ENCODE measurements around the gene JMJD4. TPM values are rescaled to one million over a fixed set of nuclear protein-coding genes. Genes with fewer than 3 reads are reported as not detected.

JMJD4 gene
- total and polyA plus RNA-seq, 7 experiments from 2014 or later, result 12.1 to 36.8 (median 32.3) TPM

- peak overlapping the region; percentile 52 for H3K4me3 ChIP-seq (ENCODE audit: low read length)
- peak overlapping the region; percentile 69 for H3K27ac ChIP-seq (ENCODE audit: low read depth, low read length)
- peaks cover 7 to 10% of the 10 kb centered on the region in 2 donors for H3K4me1 ChIP-seq (ENCODE audit: control insufficient read depth in 2 of 2, insufficient read depth in 2 of 2, low read length in 2 of 2)
- DNase-seq (no peak), ATAC-seq (no peak)
- Mint-ChIP-seq H3K36me3 (peaks cover 0 to 1% (median 0%) of the 10 kb centered on the region in 5 donors), H3K27ac (peak overlapping the region; percentile 48 to 90 (median 74)), H3K9me3 (peaks cover 0 to 3% (median under 1%) of the 10 kb centered on the region in 11 donors), H3K4me3 (peak overlapping the region; percentile 78 to 89 (median 87)), H3K4me1 (peaks cover 12 to 39% (median 25%) of the 10 kb centered on the region in 7 donors), H3K27me3 (peaks cover 0 to 5% (median 2%) of the 10 kb centered on the region in 5 donors)
- no peaks in the 10 kb centered on the region for H3K9me3 ChIP-seq (ENCODE audit: control insufficient read depth in 2 of 3, low read length in 3 of 3)
- peaks cover 0 to 20% (median 0%) of the 10 kb centered on the region in 3 experiments for H3K36me3 ChIP-seq (ENCODE audit: control insufficient read depth in 2 of 3, insufficient read depth in 3 of 3, low read length in 3 of 3)
- ChIA-PET CTCF (no interaction called here), POLR2A (no interaction called here)
- intact Hi-C loops (cut with micrococcal nuclease), result loop anchor here (5.0 kb wide), 2 partner anchors 167 to 678 kb away; partner anchors contain the start of genes TRIM11 (in 1 of the 2) and ZNF678 (in 1 of the 2)
- H3K27me3 ChIP-seq (ENCODE audit: control insufficient read depth in 2 of 2, insufficient read depth in 2 of 2, low read length in 2 of 2), result no peaks in the 10 kb centered on the region
Observed at GRCh38 chr1:227729144-227729880, 5.8 kb downstream of the JMJD4 start.

GRCh38 chr1:227728892-227729143 lies 6.3 kb downstream of the JMJD4 start:
- H3K36me3 Mint-ChIP-seq, result peaks cover 0 to under 1% (median 0%) of the 10 kb centered on the region in 5 donors

GRCh38 chr1:227728059-227728891 lies 6.8 kb downstream of the JMJD4 start:
- peaks cover 0 to 20% (median 0%) of the 10 kb centered on the region in 3 experiments for H3K36me3 ChIP-seq (ENCODE audit: control insufficient read depth in 2 of 3, insufficient read depth in 3 of 3, low read length in 3 of 3)
- no peaks in the 10 kb centered on the region for H3K27me3 ChIP-seq (ENCODE audit: control insufficient read depth in 2 of 2, insufficient read depth in 2 of 2, low read length in 2 of 2)
- H3K9me3 ChIP-seq (ENCODE audit: control insufficient read depth in 2 of 3, low read length in 3 of 3), result no peaks in the 10 kb centered on the region
- peak overlapping the region; percentile 59 for H3K4me3 ChIP-seq (ENCODE audit: low read length)
- Mint-ChIP-seq H3K36me3 (peaks cover 0 to 2% (median under 1%) of the 10 kb centered on the region in 5 donors), H3K27me3 (peaks cover 0 to 11% (median 8%) of the 10 kb centered on the region in 5 donors), H3K4me1 (peaks cover 6 to 29% (median 20%) of the 10 kb centered on the region in 7 donors), H3K9me3 (peaks cover 0 to 14% (median 6%) of the 10 kb centered on the region in 11 donors), H3K27ac (peak overlapping the region; percentile 43 to 90 (median 74)), H3K4me3 (peak overlapping the region; percentile 78 to 89 (median 87))
- ChIA-PET CTCF (no interaction called here), POLR2A (no interaction called here)
- intact Hi-C loops (cut with micrococcal nuclease), result loop anchor here (1.0 to 5.0 kb wide), 4 partner anchors 60 to 679 kb away; partner anchors contain the start of genes TRIM11 (in 1 of the 2) and ZNF678 (in 1 of the 2)
- DNase-seq (peak in 7 of 9 donors; percentile 23 to 63 (median 39)), ATAC-seq (peak; percentile 69)
- peak overlapping the region; percentile 69 for H3K27ac ChIP-seq (ENCODE audit: low read depth, low read length)
- H3K4me1 ChIP-seq (ENCODE audit: control insufficient read depth in 2 of 2, insufficient read depth in 2 of 2, low read length in 2 of 2), result peaks cover 0 to 10% of the 10 kb centered on the region in 2 donors

More at GRCh38 chr1:227728892-227729143, 6.3 kb downstream of the JMJD4 start:
- Mint-ChIP-seq H3K27me3 (peaks cover 0 to 9% (median 6%) of the 10 kb centered on the region in 5 donors), H3K4me1 (peaks cover 9 to 34% (median 23%) of the 10 kb centered on the region in 7 donors), H3K4me3 (peak overlapping the region; percentile 78 to 89 (median 87)), H3K27ac (peak overlapping the region; percentile 43 to 90 (median 74)), H3K9me3 (peaks cover 0 to 8% (median 4%) of the 10 kb centered on the region in 11 donors)
- Histone ChIP-seq H3K27me3 (ENCODE audit: control insufficient read depth in 2 of 2, insufficient read depth in 2 of 2, low read length in 2 of 2) (no peaks in the 10 kb centered on the region), H3K4me3 (ENCODE audit: low read length) (peak overlapping the region; percentile 52), H3K27ac (ENCODE audit: low read depth, low read length) (peak overlapping the region; percentile 69), H3K4me1 (ENCODE audit: control insufficient read depth in 2 of 2, insufficient read depth in 2 of 2, low read length in 2 of 2) (peaks cover 2 to 10% of the 10 kb centered on the region in 2 donors), H3K36me3 (ENCODE audit: control insufficient read depth in 2 of 3, insufficient read depth in 3 of 3, low read length in 3 of 3) (peaks cover 0 to 20% (median 0%) of the 10 kb centered on the region in 3 experiments), H3K9me3 (ENCODE audit: control insufficient read depth in 2 of 3, low read length in 3 of 3) (no peaks in the 10 kb centered on the region)
- DNase-seq (no peak), ATAC-seq (no peak)
- intact Hi-C loops (cut with micrococcal nuclease), result loop anchor here (1.0 to 5.0 kb wide), 4 partner anchors 59 to 678 kb away; partner anchors contain the start of genes TRIM11 (in 1 of the 2) and ZNF678 (in 1 of the 2)
- CTCF ChIA-PET, result no interaction called here
- POLR2A ChIA-PET, result no interaction called here

- intact Hi-C loops (cut with micrococcal nuclease), result loop anchor here (5.0 kb wide), 2 partner anchors 165 to 680 kb away; partner anchors contain the start of genes TRIM11 (in 1 of the 2) and ZNF678 (in 1 of the 2)
- Mint-ChIP-seq H3K36me3 (peaks cover 0 to 10% (median 5%) of the 10 kb centered on the region in 5 donors), H3K4me1 (peaks cover 6 to 24% (median 20%) of the 10 kb centered on the region in 7 donors), H3K9me3 (peaks cover 0 to 26% (median 16%) of the 10 kb centered on the region in 11 donors), H3K4me3 (peak overlapping the region; percentile 5 to 89 (median 83)), H3K27me3 (peaks cover 0 to 15% (median 8%) of the 10 kb centered on the region in 5 donors), H3K27ac (peak overlapping the region in 1 of 9 donors; percentile 46)
- no peak overlapping the region for H3K4me3 ChIP-seq (ENCODE audit: low read length)
- ATAC-seq (no peak), DNase-seq (no peak)
- H3K36me3 ChIP-seq (ENCODE audit: control insufficient read depth in 2 of 3, insufficient read depth in 3 of 3, low read length in 3 of 3), result peaks cover 0 to 9% (median 0%) of the 10 kb centered on the region in 3 experiments
- H3K27ac ChIP-seq (ENCODE audit: low read depth, low read length), result no peak overlapping the region
- H3K4me1 ChIP-seq (ENCODE audit: control insufficient read depth in 2 of 2, insufficient read depth in 2 of 2, low read length in 2 of 2), result peaks cover 0 to 10% of the 10 kb centered on the region in 2 donors
- POLR2A ChIA-PET, result interaction anchor here (0.6 kb wide), 1 partner anchor 1734 kb away, joined by 3 read pairs; no protein-coding TSS in a partner anchor
- H3K9me3 ChIP-seq (ENCODE audit: control insufficient read depth in 2 of 3, low read length in 3 of 3), result peaks cover 0 to under 1% (median 0%) of the 10 kb centered on the region in 3 experiments
- CTCF ChIA-PET, result interaction anchor here (0.7 kb wide), 1 partner anchor 360 kb away, joined by 3 read pairs; no protein-coding TSS in a partner anchor
- no peaks in the 10 kb centered on the region for H3K27me3 ChIP-seq (ENCODE audit: control insufficient read depth in 2 of 2, insufficient read depth in 2 of 2, low read length in 2 of 2)
Observed at GRCh38 chr1:227726924-227727599, 8.0 kb downstream of the JMJD4 start.

GRCh38 chr1:227726318-227726717 lies 8.8 kb downstream of the JMJD4 start:
- no peak for ATAC-seq
- POLR2A ChIA-PET, result interaction anchor here (0.6 to 1.0 kb wide), 2 partner anchors 9 to 477 kb away, joined by 3 to 4 read pairs; partner anchors contain the start of genes JMJD4 and SNAP47
- Histone ChIP-seq H3K9me3 (ENCODE audit: control insufficient read depth in 2 of 3, low read length in 3 of 3) (peaks cover 0 to 7% (median 0%) of the 10 kb centered on the region in 3 experiments), H3K27me3 (ENCODE audit: control insufficient read depth in 2 of 2, insufficient read depth in 2 of 2, low read length in 2 of 2) (no peaks in the 10 kb centered on the region), H3K4me3 (ENCODE audit: low read length) (no peak overlapping the region), H3K36me3 (ENCODE audit: control insufficient read depth in 2 of 3, insufficient read depth in 3 of 3, low read length in 3 of 3) (peaks cover 0 to 1% (median 0%) of the 10 kb centered on the region in 3 experiments), H3K4me1 (ENCODE audit: control insufficient read depth in 2 of 2, insufficient read depth in 2 of 2, low read length in 2 of 2) (peaks cover 0 to 10% of the 10 kb centered on the region in 2 donors), H3K27ac (ENCODE audit: low read depth, low read length) (no peak overlapping the region)
- Mint-ChIP-seq H3K36me3 (peaks cover 0 to 17% (median 5%) of the 10 kb centered on the region in 5 donors), H3K27ac (no peak overlapping the region), H3K4me3 (peak overlapping the region in 2 of 10 donors; percentile 9 to 39), H3K27me3 (peaks cover 0 to 15% (median 8%) of the 10 kb centered on the region in 5 donors), H3K4me1 (peaks cover 6 to 24% (median 20%) of the 10 kb centered on the region in 7 donors), H3K9me3 (peaks cover 4 to 33% (median 21%) of the 10 kb centered on the region in 11 donors)
- CTCF ChIA-PET, result no interaction called here
- DNase-seq, result no peak
- intact Hi-C loops (cut with micrococcal nuclease), result loop anchor here (5.0 kb wide), 2 partner anchors 164 to 681 kb away; partner anchors contain the start of genes TRIM11 (in 1 of the 2) and ZNF678 (in 1 of the 2)

Data from naive thymus-derived CD4-positive, alpha-beta T cell (primary cell).